ENCODE data around the gene LTC4S. TPM values are rescaled to one million over a fixed set of nuclear protein-coding genes. Genes with fewer than 3 reads are reported as not detected.

Gene LTC4S
- total RNA-seq, 1 donor from 2014 or later = 5.5 TPM

DNA sequence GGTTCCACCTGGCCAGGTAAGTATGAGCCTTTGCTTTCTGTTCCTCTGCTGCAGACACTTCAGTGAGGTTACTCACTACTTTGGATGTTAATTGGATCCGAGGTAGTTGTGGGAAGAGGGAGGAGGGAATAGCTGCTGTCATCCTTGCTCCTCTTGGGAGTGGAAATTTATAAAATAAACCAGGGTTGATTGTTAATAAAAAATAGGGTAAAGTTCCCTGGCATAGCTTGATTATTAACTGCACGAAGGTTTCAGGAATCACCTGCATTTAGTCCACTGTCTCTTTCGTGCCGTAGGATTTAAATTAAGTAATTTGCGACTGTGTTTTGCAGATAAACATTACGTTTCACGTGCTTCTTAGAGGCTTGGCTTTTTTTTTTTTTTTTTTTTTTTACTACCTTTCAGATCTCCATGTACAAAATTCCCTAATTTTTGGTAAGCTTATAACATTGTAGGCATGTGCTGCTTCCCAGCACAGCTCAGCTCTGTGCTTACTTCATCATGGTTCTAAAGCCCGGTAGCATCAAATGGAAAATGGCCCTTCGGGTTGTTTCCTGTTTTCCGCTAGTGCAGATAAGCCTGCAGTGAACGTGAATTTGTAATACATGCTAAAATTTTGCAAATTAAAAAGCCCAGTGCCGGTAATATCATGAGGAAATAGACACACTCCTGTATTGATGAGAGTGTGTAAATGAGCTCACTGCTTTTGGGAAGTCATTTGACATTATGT, 26.9 kb upstream of the LTC4S start:
- Mint-ChIP-seq H3K36me3 (ENCODE audit: insufficient read depth) (peaks cover 23% of the 10 kb centered on the region), H3K27me3 (no peaks in the 10 kb centered on the region), H3K9me3 (ENCODE audit: low read depth) (no peaks in the 10 kb centered on the region), H3K27ac (peak overlapping the region; percentile 73), H3K4me3 (ENCODE audit: low read depth) (no peak overlapping the region), H3K4me1 (ENCODE audit: low read depth) (peaks cover 22% of the 10 kb centered on the region)
- no peak for DNase-seq (ENCODE audit: low spot score, unreplicated experiment)
- TF ChIP-seq, protein P1, sequence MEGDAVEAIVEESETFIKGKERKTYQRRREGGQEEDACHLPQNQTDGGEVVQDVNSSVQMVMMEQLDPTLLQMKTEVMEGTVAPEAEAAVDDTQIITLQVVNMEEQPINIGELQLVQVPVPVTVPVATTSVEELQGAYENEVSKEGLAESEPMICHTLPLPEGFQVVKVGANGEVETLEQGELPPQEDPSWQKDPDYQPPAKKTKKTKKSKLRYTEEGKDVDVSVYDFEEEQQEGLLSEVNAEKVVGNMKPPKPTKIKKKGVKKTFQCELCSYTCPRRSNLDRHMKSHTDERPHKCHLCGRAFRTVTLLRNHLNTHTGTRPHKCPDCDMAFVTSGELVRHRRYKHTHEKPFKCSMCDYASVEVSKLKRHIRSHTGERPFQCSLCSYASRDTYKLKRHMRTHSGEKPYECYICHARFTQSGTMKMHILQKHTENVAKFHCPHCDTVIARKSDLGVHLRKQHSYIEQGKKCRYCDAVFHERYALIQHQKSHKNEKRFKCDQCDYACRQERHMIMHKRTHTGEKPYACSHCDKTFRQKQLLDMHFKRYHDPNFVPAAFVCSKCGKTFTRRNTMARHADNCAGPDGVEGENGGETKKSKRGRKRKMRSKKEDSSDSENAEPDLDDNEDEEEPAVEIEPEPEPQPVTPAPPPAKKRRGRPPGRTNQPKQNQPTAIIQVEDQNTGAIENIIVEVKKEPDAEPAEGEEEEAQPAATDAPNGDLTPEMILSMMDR (IDR thresholded peaks at IDR 0.05; ENCODE audit: unreplicated experiment) = no peak

DNA sequence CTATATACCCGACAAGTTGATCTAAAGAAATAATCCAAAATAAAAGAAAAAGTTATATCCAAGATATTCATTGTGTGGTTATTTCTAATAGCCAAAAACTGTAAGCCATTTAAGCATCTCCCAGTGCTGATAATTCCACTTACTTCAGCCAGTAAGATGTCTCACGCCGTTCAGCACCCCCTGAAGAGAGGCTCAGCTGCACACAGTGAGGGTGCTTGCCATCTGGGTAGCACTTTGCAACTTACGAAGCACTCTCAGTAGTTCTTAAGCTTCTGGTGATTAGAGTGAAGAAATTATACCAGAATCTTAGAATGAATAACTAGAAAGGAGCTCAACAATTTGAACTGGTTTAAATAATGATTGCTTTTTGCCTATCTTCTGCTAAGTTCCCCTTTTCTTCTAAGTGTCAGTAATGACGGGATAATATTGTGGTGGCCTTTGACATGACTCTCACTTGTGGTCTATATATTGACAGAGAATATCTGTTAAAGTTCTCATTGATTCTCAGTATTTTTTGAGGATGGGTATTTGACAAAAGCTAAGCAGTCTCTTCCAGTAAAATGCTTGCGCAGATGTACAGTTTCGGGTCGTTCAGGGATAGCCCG, 26.2 kb upstream of the LTC4S start:
- TF ChIP-seq, protein P1 (IDR thresholded peaks at IDR 0.05; ENCODE audit: unreplicated experiment) = no peak
- DNase-seq (ENCODE audit: low spot score, unreplicated experiment) = no peak
- H3K36me3 Mint-ChIP-seq (ENCODE audit: insufficient read depth) = peaks cover 27% of the 10 kb centered on the region
- H3K27ac Mint-ChIP-seq = peak overlapping the region; percentile 17
- H3K27me3 Mint-ChIP-seq = no peaks in the 10 kb centered on the region
- H3K4me3 Mint-ChIP-seq (ENCODE audit: low read depth) = no peak overlapping the region
- H3K4me1 Mint-ChIP-seq (ENCODE audit: low read depth) = peaks cover 16% of the 10 kb centered on the region
- H3K9me3 Mint-ChIP-seq (ENCODE audit: low read depth) = no peaks in the 10 kb centered on the region

DNA sequence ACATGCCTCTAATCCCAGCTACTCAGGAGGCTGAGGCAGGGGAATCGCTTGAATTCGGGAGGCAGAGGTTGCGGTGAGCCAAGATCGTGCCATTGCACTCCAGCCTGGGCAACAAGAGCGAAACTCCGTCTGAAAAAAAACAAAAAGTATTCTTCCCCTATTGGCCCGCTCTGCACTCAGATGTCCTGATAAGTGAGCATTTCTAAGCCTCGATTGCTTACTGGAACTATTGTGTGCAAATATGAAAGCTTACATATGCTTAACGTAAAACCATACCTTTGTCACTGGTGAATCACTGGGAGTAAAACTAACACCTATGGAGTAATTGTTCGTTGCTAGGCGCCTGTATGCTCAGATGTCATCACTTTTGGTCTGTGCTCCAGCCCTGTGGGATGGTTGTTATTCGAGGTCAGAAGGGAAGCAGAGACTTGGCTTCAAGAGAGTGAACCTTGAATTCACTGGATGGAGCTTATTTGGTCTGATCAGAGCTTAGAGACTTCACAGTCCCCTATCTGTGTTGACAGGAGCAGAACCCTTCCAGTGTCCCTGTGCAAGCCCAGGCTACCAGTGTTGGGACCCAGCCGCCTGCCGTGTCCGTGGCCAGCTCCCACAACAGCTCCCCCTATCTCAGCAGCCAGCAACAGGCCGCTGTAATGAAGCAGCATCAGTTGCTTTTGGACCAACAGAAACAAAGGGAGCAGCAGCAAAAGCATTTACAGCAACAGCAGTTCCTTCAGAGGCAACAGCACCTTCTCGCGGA, 25.3 kb upstream of the LTC4S start:
- peaks cover 31% of the 10 kb centered on the region for H3K36me3 Mint-ChIP-seq (ENCODE audit: insufficient read depth)
- no peaks in the 10 kb centered on the region for H3K9me3 Mint-ChIP-seq (ENCODE audit: low read depth)
- DNase-seq (ENCODE audit: low spot score, unreplicated experiment) = no peak
- H3K27ac Mint-ChIP-seq = peak overlapping the region; percentile 17
- no peaks in the 10 kb centered on the region for H3K27me3 Mint-ChIP-seq
- TF ChIP-seq, protein P1 (IDR thresholded peaks at IDR 0.05; ENCODE audit: unreplicated experiment) = peak; percentile 34
- peaks cover 6% of the 10 kb centered on the region for H3K4me1 Mint-ChIP-seq (ENCODE audit: low read depth)
- no peak overlapping the region for H3K4me3 Mint-ChIP-seq (ENCODE audit: low read depth)

DNA sequence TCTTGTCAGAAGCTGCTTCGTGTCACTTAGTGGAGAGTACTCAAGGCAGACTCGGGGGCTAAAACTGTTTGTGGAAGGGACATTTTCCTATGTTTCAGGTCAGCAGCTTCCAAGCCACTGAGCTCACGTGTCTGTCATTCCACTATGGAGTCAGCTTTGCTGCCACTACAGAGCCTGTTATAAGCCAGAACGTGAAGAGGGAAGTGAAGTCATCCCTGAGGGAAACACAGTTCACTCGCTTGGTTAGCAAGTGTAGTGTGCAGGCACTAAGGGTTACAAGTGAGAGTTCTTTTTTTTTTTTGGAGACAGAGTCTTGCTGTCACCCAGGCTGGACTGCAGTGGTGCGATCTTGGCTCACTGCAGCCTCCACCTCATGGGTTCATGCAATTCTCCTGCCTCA, 24.5 kb upstream of the LTC4S start:
- Mint-ChIP-seq H3K27ac (no peak overlapping the region), H3K36me3 (ENCODE audit: insufficient read depth) (peaks cover 31% of the 10 kb centered on the region)
- no peak for DNase-seq (ENCODE audit: low spot score, unreplicated experiment)

DNA sequence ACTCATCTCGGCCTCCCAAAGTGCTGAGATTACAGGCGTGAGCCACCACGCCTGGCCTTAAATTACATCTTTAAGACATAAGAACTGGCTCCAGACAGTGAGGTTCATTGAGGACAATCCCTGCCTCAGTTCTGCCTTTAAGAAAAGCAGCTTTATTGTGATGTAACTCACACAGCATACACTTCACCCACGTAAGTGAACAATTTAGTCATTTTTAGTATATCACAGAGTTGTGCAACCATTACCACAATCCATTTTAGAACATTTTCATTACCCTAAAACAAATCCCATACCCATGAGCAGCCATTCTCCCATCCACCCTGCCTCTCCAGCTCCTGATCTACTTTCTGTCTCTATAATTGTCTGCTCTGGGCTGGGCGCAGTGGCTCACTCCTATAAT, 24.0 kb upstream of the LTC4S start:
- Mint-ChIP-seq H3K27ac (no peak overlapping the region), H3K27me3 (no peaks in the 10 kb centered on the region), H3K4me3 (ENCODE audit: low read depth) (no peak overlapping the region), H3K36me3 (ENCODE audit: insufficient read depth) (peaks cover 31% of the 10 kb centered on the region), H3K9me3 (ENCODE audit: low read depth) (no peaks in the 10 kb centered on the region), H3K4me1 (ENCODE audit: low read depth) (no peaks in the 10 kb centered on the region)
- no peak for DNase-seq (ENCODE audit: low spot score, unreplicated experiment)
- TF ChIP-seq, protein P1 (IDR thresholded peaks at IDR 0.05; ENCODE audit: unreplicated experiment) = no peak

More for the DNA sequence above, 24.5 kb upstream of the LTC4S start:
- no peaks in the 10 kb centered on the region for H3K4me1 Mint-ChIP-seq (ENCODE audit: low read depth)
- H3K27me3 Mint-ChIP-seq = no peaks in the 10 kb centered on the region
- TF ChIP-seq, protein P1 (IDR thresholded peaks at IDR 0.05; ENCODE audit: unreplicated experiment) = no peak
- no peaks in the 10 kb centered on the region for H3K9me3 Mint-ChIP-seq (ENCODE audit: low read depth)
- H3K4me3 Mint-ChIP-seq (ENCODE audit: low read depth) = no peak overlapping the region

All from progenitor cell of endocrine pancreas (in vitro differentiated cells).